ENCODE measurements around the gene ABCG4. TPM values are rescaled to one million over a fixed set of nuclear protein-coding genes. Genes with fewer than 3 reads are reported as not detected.

Gene ABCG4
- total RNA-seq, 1 donor from 2014 or later, result 1.3 TPM

- DNase-seq (ENCODE audit: extremely low spot score, unreplicated experiment), result no peak
- Mint-ChIP-seq H3K9me3 (no peaks in the 10 kb centered on the region), H3K27ac (no peak overlapping the region), H3K4me3 (no peak overlapping the region), H3K27me3 (no peaks in the 10 kb centered on the region), H3K36me3 (peaks cover 10% of the 10 kb centered on the region), H3K4me1 (ENCODE audit: unreplicated experiment) (no peaks in the 10 kb centered on the region)
- TF ChIP-seq CTCF (conservative IDR thresholded peaks at IDR 0.05), result no peak
These were observed 34.5 kb upstream of the ABCG4 start for GRCh38 chr11:119114351-119114750.

GRCh38 chr11:119115484-119116234 lies 33.2 kb upstream of the ABCG4 start:
- DNase-seq (ENCODE audit: extremely low spot score, unreplicated experiment), result no peak
- Mint-ChIP-seq H3K9me3 (no peaks in the 10 kb centered on the region), H3K36me3 (peaks cover 10% of the 10 kb centered on the region), H3K4me3 (no peak overlapping the region), H3K27me3 (no peaks in the 10 kb centered on the region), H3K4me1 (ENCODE audit: unreplicated experiment) (peaks cover 6% of the 10 kb centered on the region), H3K27ac (no peak overlapping the region)
- no peak for TF ChIP-seq CTCF (conservative IDR thresholded peaks at IDR 0.05)

- Mint-ChIP-seq H3K4me1 (ENCODE audit: unreplicated experiment) (peaks cover 10% of the 10 kb centered on the region), H3K9me3 (no peaks in the 10 kb centered on the region), H3K27me3 (no peaks in the 10 kb centered on the region), H3K36me3 (peaks cover 10% of the 10 kb centered on the region), H3K4me3 (no peak overlapping the region), H3K27ac (no peak overlapping the region)
- no peak for TF ChIP-seq CTCF (conservative IDR thresholded peaks at IDR 0.05)
- DNase-seq (ENCODE audit: extremely low spot score, unreplicated experiment), result no peak
These were observed 32.6 kb upstream of the ABCG4 start for GRCh38 chr11:119116235-119116594.

- no peak for TF ChIP-seq CTCF (conservative IDR thresholded peaks at IDR 0.05)
- H3K27ac Mint-ChIP-seq, result no peak overlapping the region
- H3K4me1 Mint-ChIP-seq (ENCODE audit: unreplicated experiment), result peaks cover 10% of the 10 kb centered on the region
- peaks cover 9% of the 10 kb centered on the region for H3K36me3 Mint-ChIP-seq
- no peaks in the 10 kb centered on the region for H3K9me3 Mint-ChIP-seq
- no peaks in the 10 kb centered on the region for H3K27me3 Mint-ChIP-seq
- DNase-seq (ENCODE audit: extremely low spot score, unreplicated experiment), result no peak
- H3K4me3 Mint-ChIP-seq, result no peak overlapping the region
These were observed 32.3 kb upstream of the ABCG4 start for GRCh38 chr11:119116601-119117000.

- Mint-ChIP-seq H3K4me3 (no peak overlapping the region), H3K27ac (no peak overlapping the region), H3K4me1 (ENCODE audit: unreplicated experiment) (peaks cover 12% of the 10 kb centered on the region), H3K9me3 (no peaks in the 10 kb centered on the region), H3K27me3 (no peaks in the 10 kb centered on the region), H3K36me3 (peaks cover 5% of the 10 kb centered on the region)
- DNase-seq (ENCODE audit: extremely low spot score, unreplicated experiment), result no peak
- TF ChIP-seq CTCF (conservative IDR thresholded peaks at IDR 0.05), result no peak
These were observed 31.7 kb upstream of the ABCG4 start for GRCh38 chr11:119117004-119117706.
